Erythroblast (primary cell): ENCODE data around the gene PCGF2.

Experiments used
- DNase-seq, 2 experiments: peaks; one replicate each; lab custom pipeline; 2025; lab: John Stamatoyannopoulos, UW
- GATA1 ChIP-seq: IDR thresholded peaks from 2 replicates; pipeline ENCODE4 v1.6.1; 2011; ENCODE audit warnings: low read depth, mild to moderate bottlenecking, control low read depth, low read length, moderate library complexity
- POLR2A ChIP-seq: IDR thresholded peaks from 2 replicates; pipeline ENCODE4 v1.6.1; 2011; ENCODE audit warnings: mild to moderate bottlenecking, low read length

The PCGF2 gene

DNA sequence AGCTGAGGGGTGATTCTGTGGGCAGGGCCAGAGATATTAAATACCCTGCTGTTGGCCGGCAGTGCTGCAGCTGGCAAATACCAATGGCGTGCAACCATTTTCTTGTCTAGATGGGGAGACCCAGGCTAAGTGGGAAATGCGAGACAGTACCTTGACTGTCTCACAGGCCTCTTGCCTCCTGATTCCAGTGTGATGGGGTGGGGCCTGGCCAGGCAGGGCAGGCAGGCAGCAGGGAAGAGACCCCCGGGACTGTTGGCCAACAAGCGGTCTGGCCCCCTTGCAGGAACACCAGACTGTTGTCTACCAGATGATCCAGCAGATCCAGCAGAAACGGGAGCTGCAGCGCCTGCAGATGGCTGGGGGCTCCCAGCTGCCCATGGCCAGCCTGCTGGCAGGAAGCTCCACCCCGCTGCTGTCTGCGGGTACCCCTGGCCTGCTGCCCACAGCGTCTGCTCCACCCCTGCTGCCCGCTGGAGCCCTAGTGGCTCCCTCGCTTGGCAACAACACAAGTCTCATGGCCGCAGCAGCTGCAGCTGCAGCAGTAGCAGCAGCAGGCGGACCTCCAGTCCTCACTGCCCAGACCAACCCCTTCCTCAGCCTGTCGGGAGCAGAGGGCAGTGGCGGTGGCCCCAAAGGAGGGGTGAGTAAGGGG lies 23.7 kb downstream of the PCGF2 start:
- no peak for TF ChIP-seq POLR2A
- no peak for DNase-seq

DNA sequence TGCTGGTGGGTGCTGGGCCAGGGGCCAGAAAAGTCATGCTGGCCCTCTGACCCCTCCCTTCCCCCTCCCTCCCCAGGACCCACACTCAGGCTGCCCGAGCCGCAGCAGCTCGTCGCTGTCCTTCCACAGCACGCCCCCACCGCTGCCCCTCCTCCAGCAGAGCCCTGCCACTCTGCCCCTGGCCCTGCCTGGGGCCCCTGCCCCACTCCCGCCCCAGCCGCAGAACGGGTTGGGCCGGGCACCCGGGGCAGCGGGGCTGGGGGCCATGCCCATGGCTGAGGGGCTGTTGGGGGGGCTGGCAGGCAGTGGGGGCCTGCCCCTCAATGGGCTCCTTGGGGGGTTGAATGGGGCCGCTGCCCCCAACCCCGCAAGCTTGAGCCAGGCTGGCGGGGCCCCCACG lies 26.3 kb downstream of the PCGF2 start:
- no peak for DNase-seq
- TF ChIP-seq GATA1 (no peak), POLR2A (no peak)

DNA sequence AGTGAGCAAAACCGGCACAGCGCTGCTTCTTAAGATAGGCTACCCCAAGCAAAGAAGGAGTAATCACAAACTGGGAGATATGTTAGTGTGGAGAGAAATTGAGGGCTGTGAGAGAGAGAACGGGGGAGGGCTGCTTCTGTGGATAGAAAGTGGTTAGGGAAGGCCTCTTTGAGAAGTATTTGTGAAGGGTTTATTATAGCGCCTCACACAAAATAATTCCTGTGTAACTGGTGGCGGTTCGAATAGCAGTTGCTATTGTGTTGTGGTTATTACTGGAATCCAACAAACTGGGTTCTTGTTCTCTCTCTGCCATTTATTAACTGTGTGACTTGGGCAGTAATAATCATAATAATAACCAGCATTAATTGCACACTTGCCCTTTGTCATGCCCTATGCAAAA lies 27.2 kb downstream of the PCGF2 start:
- DNase-seq, result no peak
- no peak for TF ChIP-seq GATA1
- no peak for TF ChIP-seq POLR2A

DNA sequence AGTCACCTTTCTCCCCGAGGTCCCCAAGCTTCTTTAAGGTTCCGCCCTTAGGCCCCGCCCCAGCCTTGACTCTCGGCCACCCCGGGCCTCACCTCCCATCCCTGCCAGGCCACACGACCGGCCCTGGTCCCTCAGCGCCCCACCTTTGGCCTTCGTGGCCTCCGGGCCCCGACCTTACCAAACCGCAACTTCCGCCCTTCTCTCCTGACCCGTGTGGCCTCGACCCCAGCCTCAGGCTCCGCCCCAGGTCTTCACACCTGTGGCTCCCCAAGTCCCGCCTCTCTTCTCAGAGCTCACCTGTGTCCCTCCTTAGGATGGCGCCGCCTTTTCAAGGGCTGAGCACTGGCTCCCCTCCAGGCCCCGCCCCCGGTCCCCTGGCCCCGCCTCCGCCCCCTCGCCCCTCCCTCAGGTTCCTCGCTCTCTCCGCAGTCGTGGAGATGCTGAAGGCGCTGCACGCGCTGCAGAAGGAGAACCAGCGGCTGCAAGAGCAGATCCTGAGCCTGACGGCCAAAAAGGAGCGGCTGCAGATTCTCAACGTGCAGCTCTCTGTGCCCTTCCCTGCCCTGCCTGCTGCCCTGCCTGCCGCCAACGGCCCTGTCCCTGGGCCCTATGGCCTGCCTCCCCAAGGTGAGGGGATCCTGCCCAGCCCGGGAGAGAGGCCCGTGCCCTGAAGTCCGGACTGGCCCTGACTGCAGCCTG lies 28.0 kb downstream of the PCGF2 start:
- TF ChIP-seq POLR2A, result no peak
- TF ChIP-seq GATA1, result no peak
- no peak for DNase-seq

DNA sequence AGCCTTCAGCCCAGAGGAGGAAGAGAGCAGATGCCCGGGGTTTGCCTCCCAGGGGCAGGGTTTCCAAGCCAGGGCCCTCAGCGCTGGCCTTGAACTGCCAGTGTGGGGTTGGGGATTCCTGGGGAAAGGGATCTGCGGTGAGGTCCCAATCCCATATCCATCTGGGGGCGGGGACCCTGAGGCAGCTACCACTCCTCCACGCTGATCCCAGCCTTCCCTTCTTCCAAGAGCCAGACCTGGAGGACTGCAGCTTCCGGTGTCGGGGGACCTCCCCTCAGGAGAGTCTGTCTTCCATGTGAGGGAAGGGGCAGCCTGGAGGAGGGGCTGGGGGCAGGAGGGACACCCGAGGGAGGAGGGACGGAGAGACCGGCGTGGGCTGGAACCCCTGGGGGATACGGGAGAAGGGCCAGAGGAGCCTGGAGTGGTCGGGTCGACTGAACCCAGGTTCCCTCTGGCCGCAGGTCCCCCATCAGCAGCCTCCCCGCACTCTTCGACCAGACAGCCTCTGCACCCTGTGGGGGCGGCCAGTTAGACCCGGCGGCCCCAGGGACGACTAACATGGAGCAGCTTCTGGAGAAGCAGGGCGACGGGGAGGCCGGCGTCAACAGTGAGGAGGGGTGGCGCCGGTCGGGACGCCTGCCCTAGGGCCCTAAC lies 28.7 kb downstream of the PCGF2 start:
- TF ChIP-seq GATA1, result no peak

DNA sequence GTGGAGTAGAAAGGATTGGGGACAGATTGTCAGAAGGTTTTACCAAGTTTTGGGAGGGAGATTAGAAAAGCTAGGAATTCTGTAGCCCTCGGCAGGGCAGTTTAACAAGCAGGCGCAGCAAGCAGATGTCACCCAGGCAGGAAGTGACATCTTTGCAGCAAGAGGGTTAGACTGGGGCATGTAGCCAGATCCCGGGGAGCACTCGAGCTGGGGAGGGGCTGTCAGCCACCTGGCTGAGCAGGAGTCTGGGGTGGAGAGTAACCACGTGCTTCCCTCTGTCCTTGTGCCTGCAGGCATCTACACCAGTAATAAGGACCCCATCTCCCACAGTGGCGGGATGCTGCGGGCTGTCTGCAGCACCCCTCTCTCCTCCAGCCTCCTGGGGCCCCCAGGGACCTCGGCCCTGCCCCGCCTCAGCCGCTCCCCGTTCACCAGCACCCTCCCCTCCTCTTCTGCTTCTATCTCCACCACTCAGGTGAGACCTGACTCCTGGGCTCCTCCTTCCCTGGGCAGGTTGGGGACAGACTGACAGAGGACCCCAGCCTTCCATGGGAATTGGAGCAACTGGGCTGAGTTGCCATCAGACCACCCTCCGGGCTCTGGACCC lies 30.9 kb downstream of the PCGF2 start:
- DNase-seq, result no peak

More for the DNA sequence above, 28.7 kb downstream of the PCGF2 start:
- DNase-seq, result no peak

DNA sequence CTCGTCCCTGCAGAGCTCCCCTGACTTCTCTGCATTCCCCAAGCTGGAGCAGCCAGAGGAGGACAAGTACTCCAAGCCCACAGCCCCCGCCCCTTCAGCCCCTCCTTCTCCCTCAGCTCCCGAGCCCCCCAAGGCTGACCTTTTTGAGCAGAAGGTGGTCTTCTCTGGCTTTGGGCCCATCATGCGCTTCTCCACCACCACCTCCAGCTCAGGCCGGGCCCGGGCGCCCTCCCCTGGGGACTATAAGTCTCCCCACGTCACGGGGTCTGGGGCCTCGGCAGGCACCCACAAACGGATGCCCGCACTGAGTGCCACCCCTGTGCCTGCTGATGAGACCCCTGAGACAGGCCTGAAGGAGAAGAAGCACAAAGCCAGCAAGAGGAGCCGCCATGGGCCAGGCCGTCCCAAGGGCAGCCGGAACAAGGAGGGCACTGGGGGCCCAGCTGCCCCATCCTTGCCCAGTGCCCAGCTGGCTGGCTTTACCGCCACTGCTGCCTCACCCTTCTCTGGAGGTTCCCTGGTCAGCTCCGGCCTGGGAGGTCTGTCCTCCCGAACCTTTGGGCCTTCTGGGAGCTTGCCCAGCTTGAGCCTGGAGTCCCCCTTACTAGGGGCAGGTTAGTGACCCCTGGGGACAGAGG lies 31.6 kb downstream of the PCGF2 start:
- DNase-seq, result no peak
- TF ChIP-seq POLR2A, result no peak
- TF ChIP-seq GATA1, result no peak

More for the DNA sequence above, 30.9 kb downstream of the PCGF2 start:
- TF ChIP-seq GATA1, result no peak
- no peak for TF ChIP-seq POLR2A

DNA sequence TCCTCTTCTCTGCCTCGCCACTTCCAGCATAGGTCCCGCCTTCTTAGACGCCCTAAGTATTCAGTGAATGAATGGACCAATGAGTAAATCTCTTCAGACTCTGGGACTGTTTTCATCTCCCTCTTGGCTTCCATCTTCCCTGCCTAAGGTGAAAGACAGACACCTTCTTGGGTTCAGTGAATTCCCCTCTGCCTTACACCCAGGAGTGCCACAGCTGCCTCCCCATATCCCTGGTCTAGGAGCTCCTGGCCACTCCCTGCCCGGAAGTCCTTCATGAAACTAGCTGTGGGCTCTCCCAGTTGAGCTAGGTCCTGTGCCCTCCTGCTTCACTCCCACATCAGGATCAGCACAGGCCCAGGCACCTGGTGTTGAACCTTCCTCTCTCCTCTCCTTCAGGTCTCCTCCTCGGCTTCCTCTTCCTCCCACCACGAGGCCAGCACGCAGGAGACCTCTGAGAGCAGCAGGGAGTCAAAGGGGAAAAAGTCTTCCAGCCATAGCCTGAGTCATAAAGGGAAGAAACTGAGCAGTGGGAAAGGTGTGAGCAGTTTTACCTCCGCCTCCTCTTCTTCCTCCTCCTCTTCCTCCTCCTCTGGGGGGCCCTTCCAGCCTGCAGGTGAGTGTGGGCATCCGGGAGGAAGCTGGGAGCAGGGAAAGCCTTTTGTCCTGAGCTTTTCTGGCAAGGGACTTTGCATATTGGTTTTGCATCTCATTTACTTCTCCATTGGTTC lies 32.8 kb downstream of the PCGF2 start:
- TF ChIP-seq GATA1 (no peak), POLR2A (no peak)
- no peak for DNase-seq

DNA sequence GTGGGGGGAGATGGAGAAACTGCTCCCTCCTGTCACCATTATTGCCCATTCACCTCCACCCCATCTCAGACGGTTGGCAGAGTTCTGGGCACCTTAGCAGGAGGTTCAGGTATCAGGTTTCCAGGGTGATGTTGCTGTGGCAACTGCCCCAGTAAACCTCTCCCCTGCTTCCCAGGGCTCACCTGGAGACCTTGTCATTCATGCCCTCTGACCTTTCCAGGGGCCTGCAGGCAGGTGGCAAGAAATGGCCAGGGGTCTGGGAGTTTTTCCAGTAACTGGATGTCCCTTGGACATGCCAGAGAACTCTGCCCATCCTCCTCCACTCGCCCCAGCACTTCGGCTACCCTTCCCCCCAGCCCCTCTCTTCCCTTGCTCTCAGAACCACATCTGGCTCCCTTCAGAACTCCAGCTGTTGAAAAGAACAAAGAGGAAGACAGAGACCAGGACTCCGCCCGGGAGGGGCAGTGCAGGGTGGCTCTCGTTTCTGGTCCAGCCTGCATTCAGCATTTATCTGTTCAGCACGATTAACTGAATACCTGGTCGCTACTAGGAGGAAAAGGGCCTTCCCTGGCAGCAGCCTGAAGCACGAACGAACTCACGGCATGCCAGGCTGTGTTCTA lies 34.6 kb downstream of the PCGF2 start:
- DNase-seq, result no peak
- TF ChIP-seq GATA1 (no peak), POLR2A (no peak)

DNA sequence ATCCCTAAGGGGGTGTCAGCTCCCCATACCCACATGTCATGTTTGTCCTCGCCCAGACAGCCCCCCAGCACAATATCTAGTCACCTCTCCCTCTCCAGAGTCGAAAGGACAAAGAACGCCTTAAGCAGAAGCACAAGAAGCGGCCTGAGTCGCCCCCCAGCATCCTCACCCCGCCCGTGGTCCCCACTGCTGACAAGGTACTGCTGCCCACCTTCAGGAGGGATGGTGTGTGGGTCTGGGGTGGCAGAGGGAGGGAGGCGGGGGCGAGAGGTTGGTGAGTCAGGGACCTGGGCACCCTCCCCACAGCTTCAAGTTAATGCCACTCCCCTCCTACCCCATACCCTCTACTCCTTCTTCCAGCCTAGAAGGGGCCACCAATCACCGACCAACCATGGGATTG lies 35.5 kb downstream of the PCGF2 start:
- no peak for TF ChIP-seq POLR2A
- TF ChIP-seq GATA1, result no peak
- no peak for DNase-seq

DNA sequence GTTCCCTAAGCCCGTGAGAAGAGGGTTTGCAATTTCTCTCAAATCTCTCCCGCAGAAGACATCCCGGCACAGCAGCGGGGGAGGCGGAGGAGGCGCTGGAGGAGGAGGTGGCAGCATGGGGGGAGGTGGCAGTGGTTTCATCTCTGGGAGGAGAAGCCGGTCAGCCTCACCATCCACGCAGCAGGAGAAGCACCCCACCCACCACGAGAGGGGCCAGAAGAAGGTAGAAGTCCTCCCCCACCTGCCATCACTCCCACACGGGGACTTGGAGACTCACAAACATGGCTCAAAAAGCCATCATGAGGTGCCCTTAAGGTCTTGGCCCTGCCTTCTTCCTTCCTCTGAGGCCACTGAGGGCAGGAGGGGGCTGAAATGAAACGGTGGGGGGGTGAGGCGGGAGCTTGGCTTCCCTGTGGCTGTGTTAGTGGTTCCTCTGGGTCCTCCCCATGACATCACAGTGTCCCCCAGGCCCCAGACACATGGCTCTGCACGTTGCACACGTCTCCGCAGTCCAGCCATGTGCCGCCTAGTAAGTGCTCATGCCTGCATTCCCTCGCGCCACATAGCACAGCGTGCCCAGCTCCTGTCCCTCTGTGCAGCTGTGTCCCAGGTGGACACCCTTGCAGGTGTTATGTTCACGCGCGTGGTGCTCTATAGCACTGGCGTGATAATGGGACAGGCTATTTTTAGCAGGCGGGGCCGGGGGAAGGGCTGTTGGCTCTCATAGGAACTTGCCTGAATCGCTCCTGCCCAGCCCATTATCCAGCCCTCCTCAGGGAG lies 36.2 kb downstream of the PCGF2 start:
- TF ChIP-seq GATA1 (no peak), POLR2A (no peak)
- no peak for DNase-seq

DNA sequence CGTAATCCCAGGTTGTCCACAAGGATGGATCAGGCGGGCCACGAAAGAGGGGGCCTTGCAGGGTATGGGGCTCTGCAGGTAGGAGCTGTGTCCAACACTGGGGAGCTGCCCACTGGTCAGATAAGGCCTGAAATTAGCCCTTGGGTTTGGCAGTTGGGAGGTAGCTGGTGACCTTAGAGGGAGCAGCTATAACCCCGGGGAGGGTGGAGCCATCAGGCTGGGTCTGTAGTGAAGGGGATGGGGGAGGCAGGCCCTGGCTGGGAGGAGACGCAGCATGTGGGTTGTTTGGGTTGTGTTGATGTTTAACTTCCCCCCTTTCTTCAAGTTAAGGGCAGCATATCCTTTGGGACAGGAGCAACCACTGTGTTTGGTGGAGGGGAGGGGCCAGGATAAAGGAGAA lies 37.2 kb downstream of the PCGF2 start:
- no peak for TF ChIP-seq POLR2A
- TF ChIP-seq GATA1, result no peak
- DNase-seq, result no peak
